Pancreas (tissue), 10 donors: ENCODE results near the gene RSPH10B. TPM values are rescaled to one million over a fixed set of nuclear protein-coding genes. Genes with fewer than 3 reads are reported as not detected.
A peak's percentile ranks its signal among the peaks of the same experiment; 100 is the strongest.
"Not testable (repeated sequence)": the region's sequence is repeated elsewhere in the genome, so short reads cannot be mapped to it uniquely, and the experiment has no call there.

Experiments
- ATAC-seq, 4 donors: fragments of 200-7000 bp; cut with Tn5 transposase; one replicate each; pipeline versions ENCODE4 v1.8.0 to v1.9.1; 2020; ENCODE audit warnings: mild to moderate bottlenecking in 4 of 4, moderate library complexity in 4 of 4
- DNase-seq, 6 donors: peaks; one replicate each; pipeline ENCODE4 v3.0.0-alpha.2; 2020
- FAIRE-seq: peaks from 2 replicates; lab custom pipeline; 2012; peaks lifted over from hg19 to GRCh38; lab: Jason Lieb, UNC
- H3K27ac ChIP-seq, 4 donors: fragments of 200-600 bp; sonication (generic); 1 replicate in 3 of 4; 2 replicates in 1 of 4; pipeline versions ENCODE4 v1.5.0 to v1.8.0; 2020
- H3K27me3 ChIP-seq, 4 donors: fragments of 200-600 bp; one replicate each; pipeline ENCODE4 v1.8.0; 2021
- H3K36me3 ChIP-seq, 3 donors: fragments of 200-600 bp; sonication (generic) in 1 of 3; one replicate each; pipeline versions ENCODE4 v1.5.0 to v1.8.0; 2020 to 2021
- H3K4me1 ChIP-seq, 3 donors: fragments of 200-600 bp; one replicate each; pipeline ENCODE4 v1.8.0; 2021
- H3K4me3 ChIP-seq, 4 donors: fragments of 200-600 bp; sonication (generic) in 2 of 4; one replicate each; pipeline versions ENCODE4 v1.5.0 to v1.8.0; 2020 to 2021
- H3K9me3 ChIP-seq, 4 donors: fragments of 200-600 bp; one replicate each; pipeline ENCODE4 v1.8.0; 2021
- WGBS, 2 donors: extraction: QIAGEN DNeasy Blood & Tissue Kit; methylation state at CpG; one replicate each; pipeline ENCODE4 v1.1.7; 2013; 5-methylcytosine and 5-hydroxymethylcytosine counted together
- intact Hi-C, 3 donors: fragments of 100-400 bp; cut with DNase I; formaldehyde crosslinking; loops; one replicate each; pipeline versions ENCODE4 v1.11.1 to v1.14.2; 2022
- polyA plus RNA-seq, 2 donors: library from polyadenylated mRNA; stranded (reverse); fragments of 200-250 nt; gene quantifications; one replicate each; pipeline ENCODE4 v1.2.3, GENCODE V29; 2013
- total RNA-seq, 6 donors: library from RNA; stranded (reverse); fragmentation: NEBNext Ultra II Directional in 4 of 6; extraction: Animal tissue kit (Norgen Biotek cat#: 25700) in 4 of 6; gene quantifications; one replicate each; pipeline versions ENCODE4 v1.2.1 to v1.2.4, GENCODE V29; 2021 to 2023
- donor health status: healthy with polysubstance abuse.
- donor health status: DM: no; HTN: no; CAD: no; lungs with moderate emphysema.
- donor health status: DM: no; HTN: no; CAD: no.
- donor health status: control.
- donor health status: control.
- donor health status: Bipolar disorder and iron deficiency.
- donor health status: DM: yes; HTN: yes; CAD: no.
- donor health status: DM: no; HTN: no; CAD: no.
- donor health status: DM: no; HTN: no; CAD: no.
- donor health status: DM: yes; HTN: yes; CAD: no.

RSPH10B gene
- total and polyA plus RNA-seq, 8 donors, result 0.08 to 0.33 (median 0.12) TPM; not detected in 5

- FAIRE-seq, H3K36me3 ChIP-seq, intact Hi-C loops, H3K27me3 ChIP-seq, H3K9me3 ChIP-seq, H3K27ac ChIP-seq, ATAC-seq, H3K4me1 ChIP-seq, H3K4me3 ChIP-seq: not testable (repeated sequence)
- peak in 1 of 6 donors; percentile 42 for DNase-seq
- WGBS, 2 donors, result no CpG with 5 or more reads among the region's 13 CpGs
Measured at GRCh38 chr7:5963205-5963604, 7.3 kb downstream of the RSPH10B start.

DNA sequence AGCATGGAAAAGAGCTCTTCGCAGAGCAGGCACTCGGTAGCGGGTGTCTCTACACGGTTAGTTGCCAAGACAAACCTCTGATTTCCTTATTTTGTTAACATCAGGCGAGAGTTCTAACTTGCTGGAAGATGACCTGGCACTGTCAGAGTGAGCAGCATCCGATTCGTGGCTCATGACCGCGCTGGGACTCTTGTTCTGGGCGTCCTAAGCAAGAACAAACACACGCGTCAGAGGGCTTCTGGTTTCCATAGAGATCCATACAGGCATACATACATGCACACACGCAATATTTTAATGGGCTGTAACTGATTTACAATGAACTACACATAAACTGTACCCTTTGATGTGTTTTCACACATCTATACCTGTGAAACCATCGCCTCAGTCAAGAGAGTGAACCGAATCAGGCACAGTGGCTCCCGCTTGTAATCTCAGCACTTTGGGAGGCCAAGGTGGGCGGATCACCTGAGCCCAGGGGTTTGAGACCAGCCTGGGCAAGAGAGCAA lies 35.5 kb downstream of the RSPH10B start:
- H3K4me1 ChIP-seq, DNase-seq, H3K27ac ChIP-seq, intact Hi-C loops, FAIRE-seq, H3K36me3 ChIP-seq, H3K4me3 ChIP-seq, ATAC-seq, H3K27me3 ChIP-seq, H3K9me3 ChIP-seq: not testable (repeated sequence)
- no CpG with 5 or more reads among the region's 17 CpGs for WGBS, 2 donors

- intact Hi-C loops, H3K27ac ChIP-seq, H3K27me3 ChIP-seq, FAIRE-seq, H3K36me3 ChIP-seq, H3K9me3 ChIP-seq, H3K4me3 ChIP-seq, H3K4me1 ChIP-seq: not testable (repeated sequence)
- DNase-seq (peak in 1 of 6 donors; percentile 11), ATAC-seq (peak; percentile 70 to 91 (median 84))
- WGBS, 2 donors, result 38 to 93% methylated on average over 3 to 7 of the region's 13 CpGs
Measured at GRCh38 chr7:5931905-5932644, 38.4 kb downstream of the RSPH10B start.

DNA sequence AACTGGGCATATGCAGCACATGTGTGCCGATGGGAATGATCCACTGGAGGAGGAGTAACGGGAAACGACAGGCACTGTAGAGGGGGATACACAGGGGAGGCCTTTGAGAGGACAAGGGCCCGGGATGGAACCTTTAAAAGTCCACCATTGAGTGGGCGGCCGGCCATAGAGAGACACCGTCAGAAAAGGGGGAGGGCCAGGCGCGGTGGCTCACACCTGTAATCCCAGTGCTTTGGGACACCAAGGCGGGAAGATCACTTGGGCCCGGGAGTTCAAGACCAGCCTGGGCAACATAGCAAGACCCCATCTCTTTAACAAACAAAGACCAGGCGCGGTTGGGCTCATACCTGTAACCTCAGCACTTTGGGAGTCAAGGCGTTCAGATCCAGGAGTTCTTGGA lies 39.2 kb downstream of the RSPH10B start:
- H3K27me3 ChIP-seq, intact Hi-C loops, FAIRE-seq, ATAC-seq, H3K36me3 ChIP-seq, H3K27ac ChIP-seq, H3K4me3 ChIP-seq, H3K9me3 ChIP-seq, H3K4me1 ChIP-seq: not testable (repeated sequence)
- DNase-seq, result peak in 1 of 6 donors; percentile 10
- 94 to 98% methylated on average over 13 to 14 of the region's 14 CpGs for WGBS, 2 donors

DNA sequence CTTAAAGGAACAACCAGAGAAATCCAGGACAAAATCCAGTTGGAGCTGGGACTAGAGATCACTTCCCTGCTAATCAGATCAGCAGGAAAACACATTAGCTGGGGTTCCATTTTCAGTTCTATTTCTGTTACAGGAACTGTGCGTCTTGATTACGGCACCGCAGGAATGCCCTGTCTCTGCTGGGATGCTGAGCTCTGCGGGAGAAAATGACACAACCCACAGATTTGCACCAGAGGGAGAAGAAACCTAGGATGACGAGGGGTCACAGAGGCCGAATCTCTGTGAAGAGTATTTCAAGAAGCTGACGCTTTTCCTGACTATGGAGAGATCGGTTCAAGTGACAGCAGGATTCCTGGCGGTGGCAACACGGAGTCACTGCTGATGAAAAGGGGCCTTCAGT lies 40.2 kb downstream of the RSPH10B start:
- intact Hi-C loops, DNase-seq, H3K4me3 ChIP-seq, ATAC-seq, FAIRE-seq, H3K4me1 ChIP-seq, H3K27ac ChIP-seq, H3K27me3 ChIP-seq, H3K36me3 ChIP-seq, H3K9me3 ChIP-seq: not testable (repeated sequence)
- WGBS, 2 donors, result 100% methylated on average over 2 of the region's 10 CpGs; no CpG with 5 or more reads in 1 of the 2 donors

GRCh38 chr7:5926263-5926870 lies 44.1 kb downstream of the RSPH10B start:
- H3K27me3 ChIP-seq, ATAC-seq, H3K4me1 ChIP-seq, H3K9me3 ChIP-seq, H3K27ac ChIP-seq, FAIRE-seq, DNase-seq, H3K4me3 ChIP-seq, intact Hi-C loops, H3K36me3 ChIP-seq: not testable (repeated sequence)
- WGBS, 2 donors, result 85% methylated on average over 2 of the region's 13 CpGs; no CpG with 5 or more reads in 1 of the 2 donors

DNA sequence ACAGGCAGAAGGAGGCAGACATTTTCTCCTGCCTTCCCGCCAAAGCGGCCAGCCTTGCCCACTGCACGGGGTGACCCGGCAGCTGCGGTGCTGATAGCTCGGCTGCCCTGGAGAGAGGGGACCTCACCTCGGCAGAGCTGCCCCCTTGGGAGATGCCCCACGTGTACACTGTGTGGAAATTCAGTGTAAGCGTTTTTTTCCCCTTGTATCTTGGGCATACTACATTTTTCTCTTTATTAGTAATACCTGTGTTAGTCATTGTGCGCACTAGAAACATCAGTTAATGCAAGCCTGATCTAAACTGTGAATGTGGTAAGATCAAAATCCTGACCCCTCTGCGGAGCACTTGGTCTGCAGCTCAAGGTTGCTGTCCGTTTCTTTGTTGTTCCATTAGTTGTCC lies 45.9 kb downstream of the RSPH10B start:
- H3K36me3 ChIP-seq, DNase-seq, ATAC-seq, FAIRE-seq, H3K27me3 ChIP-seq, H3K4me1 ChIP-seq, H3K9me3 ChIP-seq, H3K4me3 ChIP-seq, intact Hi-C loops, H3K27ac ChIP-seq: not testable (repeated sequence)
- no CpG with 5 or more reads among the region's 12 CpGs for WGBS, 2 donors

- DNase-seq, FAIRE-seq, H3K27me3 ChIP-seq, H3K27ac ChIP-seq, H3K4me1 ChIP-seq, H3K36me3 ChIP-seq, ATAC-seq, intact Hi-C loops, H3K4me3 ChIP-seq, H3K9me3 ChIP-seq: not testable (repeated sequence)
- 80 to 100% methylated on average over 1 of the region's 2 CpGs for WGBS, 2 donors
Measured at GRCh38 chr7:5924180-5924579, 46.3 kb downstream of the RSPH10B start.

- 89 to 90% methylated on average over 2 to 6 of the region's 6 CpGs for WGBS, 2 donors
- H3K27me3 ChIP-seq, FAIRE-seq, H3K9me3 ChIP-seq, H3K36me3 ChIP-seq, ATAC-seq, DNase-seq, intact Hi-C loops, H3K4me1 ChIP-seq, H3K4me3 ChIP-seq, H3K27ac ChIP-seq: not testable (repeated sequence)
Measured at GRCh38 chr7:5916529-5916928, 54.0 kb downstream of the RSPH10B start.

- DNase-seq, H3K27ac ChIP-seq, intact Hi-C loops, H3K27me3 ChIP-seq, ATAC-seq, H3K9me3 ChIP-seq, H3K36me3 ChIP-seq, H3K4me1 ChIP-seq, H3K4me3 ChIP-seq, FAIRE-seq: not testable (repeated sequence)
- 94 to 100% methylated on average over 6 of the region's 6 CpGs for WGBS, 2 donors
Measured at GRCh38 chr7:5908835-5909234, 61.7 kb downstream of the RSPH10B start.

- intact Hi-C loops, H3K9me3 ChIP-seq, H3K36me3 ChIP-seq, H3K4me1 ChIP-seq, H3K27me3 ChIP-seq, H3K27ac ChIP-seq, DNase-seq, FAIRE-seq, H3K4me3 ChIP-seq, ATAC-seq: not testable (repeated sequence)
- WGBS, 2 donors, result 96% methylated on average over 5 of the region's 5 CpGs
Measured at GRCh38 chr7:5904726-5905125, 65.8 kb downstream of the RSPH10B start.

DNA sequence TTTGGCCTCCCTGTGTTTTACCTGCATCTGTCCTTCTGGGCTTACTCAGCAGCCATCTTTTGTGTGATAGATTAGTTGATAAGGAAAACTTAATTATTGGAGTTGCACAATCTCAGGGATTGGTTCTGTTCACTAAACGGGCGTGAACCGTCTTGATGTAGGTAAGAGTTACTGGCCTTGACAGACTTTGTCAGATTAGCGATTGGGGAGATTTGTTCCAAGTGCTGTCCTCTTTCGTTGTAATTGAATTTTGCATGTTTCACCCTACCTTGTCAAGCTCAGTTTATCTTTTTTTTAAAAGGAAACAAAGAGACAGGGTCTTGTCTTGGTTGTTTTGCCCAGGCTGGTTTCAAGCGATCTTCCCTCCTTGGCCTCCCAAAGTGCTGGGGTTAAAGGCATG lies 67.5 kb downstream of the RSPH10B start:
- 90% methylated on average over 6 of the region's 6 CpGs for WGBS, 2 donors
- intact Hi-C loops, H3K9me3 ChIP-seq, H3K27me3 ChIP-seq, FAIRE-seq, H3K36me3 ChIP-seq, H3K4me3 ChIP-seq, DNase-seq, ATAC-seq, H3K4me1 ChIP-seq, H3K27ac ChIP-seq: not testable (repeated sequence)
